Activated CD8-positive, alpha-beta T cell treated with anti-CD3 and anti-CD28 coated beads for 36 hours (primary cell): ENCODE results near the gene NIN. TPM values are rescaled to one million over a fixed set of nuclear protein-coding genes. Genes with fewer than 3 reads are reported as not detected.

Experiments used
- ATAC-seq: fragments of 200-7000 bp; cut with Tn5 transposase; one replicate; pipeline ENCODE4 v1.10.0; 2021; ENCODE audit warnings: mild to moderate bottlenecking, moderate library complexity
- CTCF ChIA-PET: fragments of 350-600 bp; sonication (Branson Sonifier 250); formaldehyde crosslinking; loops from one replicate; lab custom pipeline; 2021; ENCODE audit warnings: antibody characterized with exemption; lab: Charles Lee
- POLR2A ChIA-PET: fragments of 350-600 bp; sonication (Branson Sonifier 250); formaldehyde crosslinking; loops from one replicate; lab custom pipeline; 2021; ENCODE audit warnings: antibody characterized with exemption; lab: Charles Lee
- DNase-seq: peaks from one replicate; pipeline ENCODE4 v3.0.0-alpha.2; 2020
- H3K27ac Mint-ChIP-seq: one replicate; pipeline ENCODE4 v1.8.0; 2021; ENCODE audit warnings: mild to moderate bottlenecking, mixed read lengths
- H3K27me3 Mint-ChIP-seq: one replicate; pipeline ENCODE4 v1.8.0; 2021; ENCODE audit warnings: mixed read lengths
- H3K36me3 Mint-ChIP-seq: one replicate; pipeline ENCODE4 v1.8.0; 2021; ENCODE audit warnings: low read depth, mixed read lengths
- H3K4me1 Mint-ChIP-seq: one replicate; pipeline ENCODE4 v1.8.0; 2021; ENCODE audit warnings: low read depth, mixed read lengths
- H3K4me3 Mint-ChIP-seq: one replicate; pipeline ENCODE4 v1.8.0; 2021; ENCODE audit warnings: mild to moderate bottlenecking, moderate library complexity, mixed read lengths
- H3K9me3 Mint-ChIP-seq: one replicate; pipeline ENCODE4 v1.8.0; 2021; ENCODE audit warnings: mixed read lengths
- intact Hi-C: fragments of 100-400 bp; cut with micrococcal nuclease; formaldehyde crosslinking; loops from one replicate; pipeline ENCODE4 v1.10.0; 2022
- total RNA-seq, 2 experiments: library from RNA; stranded (reverse); gene quantifications; one replicate each; pipeline ENCODE4 v1.2.3, GENCODE V29; 2021
- TF ChIP-seq, protein P1 (sequence below): fragments of 200-600 bp; IDR thresholded peaks from one replicate; pipeline ENCODE4 v1.8.0; 2022; ENCODE audit warnings: antibody characterized with exemption, mild to moderate bottlenecking

NIN gene
- total RNA-seq, 2 experiments from 2014 or later, result 71.9 to 72.8 TPM

DNA sequence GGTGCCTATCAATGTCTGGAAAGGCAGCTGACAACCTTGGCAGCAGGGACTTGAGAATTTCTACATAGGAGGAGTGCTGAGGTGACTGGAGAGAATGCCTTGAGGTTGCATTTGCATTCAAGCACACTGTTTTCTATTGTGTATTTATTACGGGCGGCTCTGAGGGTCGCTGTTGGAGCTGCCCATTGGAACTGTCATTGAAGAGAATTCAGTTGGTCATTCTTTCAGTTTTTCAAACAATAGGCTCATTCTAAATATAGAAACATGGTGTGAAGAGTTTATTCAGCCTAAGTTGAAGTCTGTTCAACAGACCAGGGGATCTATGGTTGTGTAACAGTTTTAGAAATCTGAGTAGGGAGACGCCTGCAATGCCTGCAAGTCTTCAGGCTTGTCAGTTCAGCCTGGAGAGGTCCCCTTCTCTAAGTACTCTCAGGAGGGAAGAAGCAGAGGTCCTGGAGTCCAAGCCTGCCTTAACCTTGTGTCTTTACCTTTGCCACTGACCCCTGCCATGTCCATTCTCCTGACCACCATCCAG lies 31.1 kb upstream of the NIN start:
- H3K27me3 Mint-ChIP-seq, result peaks cover 7% of the 10 kb centered on the region
- no peaks in the 10 kb centered on the region for H3K36me3 Mint-ChIP-seq
- no peak overlapping the region for H3K27ac Mint-ChIP-seq
- no peak overlapping the region for H3K4me3 Mint-ChIP-seq
- ChIA-PET CTCF (interaction anchor here (1.5 to 9.9 kb wide), 7 partner anchors 8 to 319 kb away, joined by 4 to 160 read pairs (median 28); partner anchors contain the start of gene NIN), POLR2A (interaction anchor here (1.6 kb wide), 1 partner anchor 129 kb away, joined by 5 read pairs; no protein-coding TSS in a partner anchor)
- no peaks in the 10 kb centered on the region for H3K9me3 Mint-ChIP-seq
- DNase-seq (no peak), ATAC-seq (no peak)
- TF ChIP-seq, protein P1, sequence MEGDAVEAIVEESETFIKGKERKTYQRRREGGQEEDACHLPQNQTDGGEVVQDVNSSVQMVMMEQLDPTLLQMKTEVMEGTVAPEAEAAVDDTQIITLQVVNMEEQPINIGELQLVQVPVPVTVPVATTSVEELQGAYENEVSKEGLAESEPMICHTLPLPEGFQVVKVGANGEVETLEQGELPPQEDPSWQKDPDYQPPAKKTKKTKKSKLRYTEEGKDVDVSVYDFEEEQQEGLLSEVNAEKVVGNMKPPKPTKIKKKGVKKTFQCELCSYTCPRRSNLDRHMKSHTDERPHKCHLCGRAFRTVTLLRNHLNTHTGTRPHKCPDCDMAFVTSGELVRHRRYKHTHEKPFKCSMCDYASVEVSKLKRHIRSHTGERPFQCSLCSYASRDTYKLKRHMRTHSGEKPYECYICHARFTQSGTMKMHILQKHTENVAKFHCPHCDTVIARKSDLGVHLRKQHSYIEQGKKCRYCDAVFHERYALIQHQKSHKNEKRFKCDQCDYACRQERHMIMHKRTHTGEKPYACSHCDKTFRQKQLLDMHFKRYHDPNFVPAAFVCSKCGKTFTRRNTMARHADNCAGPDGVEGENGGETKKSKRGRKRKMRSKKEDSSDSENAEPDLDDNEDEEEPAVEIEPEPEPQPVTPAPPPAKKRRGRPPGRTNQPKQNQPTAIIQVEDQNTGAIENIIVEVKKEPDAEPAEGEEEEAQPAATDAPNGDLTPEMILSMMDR, result no peak
- intact Hi-C loops, result loop anchor here (5.0 to 10.0 kb wide), 2 partner anchors 75 to 267 kb away; no protein-coding TSS in a partner anchor
- peaks cover 10% of the 10 kb centered on the region for H3K4me1 Mint-ChIP-seq

DNA sequence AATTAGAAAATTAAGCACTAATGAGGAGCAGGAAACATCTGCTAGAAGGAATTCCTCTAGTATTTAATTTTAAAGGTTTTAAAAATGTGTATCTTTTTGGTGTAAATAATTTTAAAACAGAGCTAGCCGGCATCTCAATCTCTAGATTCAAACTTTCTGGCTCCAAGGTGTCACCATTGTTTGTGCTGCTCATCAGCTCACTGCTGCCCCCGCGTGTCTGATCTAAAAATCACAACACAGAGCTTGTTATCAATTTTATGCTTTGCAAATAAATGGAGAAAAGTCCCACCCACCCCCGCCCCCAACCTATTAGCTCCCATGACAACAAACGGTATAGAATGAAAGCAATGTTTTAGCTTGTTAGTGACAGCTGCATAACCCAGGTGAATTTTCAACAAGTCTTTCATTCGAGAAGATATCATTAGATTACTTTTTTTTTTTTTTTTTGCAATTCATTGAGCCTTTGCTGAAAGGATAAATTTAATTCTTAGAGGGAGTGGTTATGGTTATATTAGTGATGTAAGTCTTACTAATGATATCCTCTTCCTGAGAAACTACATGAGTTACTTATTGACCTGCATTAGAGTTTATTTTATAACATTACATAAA lies 29.6 kb upstream of the NIN start:
- intact Hi-C loops, result loop anchor here (5.0 to 10.0 kb wide), 2 partner anchors 73 to 266 kb away; no protein-coding TSS in a partner anchor
- Mint-ChIP-seq H3K27ac (peak overlapping the region; percentile 78), H3K36me3 (no peaks in the 10 kb centered on the region), H3K27me3 (no peaks in the 10 kb centered on the region), H3K4me3 (peak overlapping the region; percentile 79), H3K9me3 (no peaks in the 10 kb centered on the region), H3K4me1 (peaks cover 10% of the 10 kb centered on the region)
- POLR2A ChIA-PET, result interaction anchor here (0.5 to 3.0 kb wide), 11 partner anchors 13 to 1562 kb away, joined by 3 to 20 read pairs (median 4); partner anchors contain the start of gene NIN
- DNase-seq (peak; percentile 97), ATAC-seq (peak; percentile 79)
- CTCF ChIA-PET, result interaction anchor here (0.6 to 9.9 kb wide), 64 partner anchors 9 to 745 kb away, joined by 3 to 160 read pairs (median 4); partner anchors contain the start of genes ATL1, NIN, SAV1 and TRIM9
- TF ChIP-seq, protein P1, result peak; percentile 91

DNA sequence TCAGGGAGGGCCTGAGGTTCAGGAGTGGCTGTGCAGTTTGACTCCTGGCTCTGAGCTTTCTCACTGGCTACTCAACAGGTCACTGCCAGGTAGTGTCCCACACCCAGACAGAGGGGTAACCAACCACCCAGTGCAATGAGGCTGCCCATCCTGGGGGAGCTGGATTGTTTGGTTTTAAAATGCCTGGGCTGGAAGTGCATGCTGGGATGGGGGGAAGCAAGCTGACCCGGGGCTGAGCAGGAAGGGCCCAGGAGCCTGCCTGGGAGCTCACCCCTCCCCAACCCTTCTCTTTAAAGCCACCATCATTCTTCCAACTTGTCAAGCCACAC lies 28.3 kb upstream of the NIN start:
- no peak for ATAC-seq
- intact Hi-C loops, result no loop called here

DNA sequence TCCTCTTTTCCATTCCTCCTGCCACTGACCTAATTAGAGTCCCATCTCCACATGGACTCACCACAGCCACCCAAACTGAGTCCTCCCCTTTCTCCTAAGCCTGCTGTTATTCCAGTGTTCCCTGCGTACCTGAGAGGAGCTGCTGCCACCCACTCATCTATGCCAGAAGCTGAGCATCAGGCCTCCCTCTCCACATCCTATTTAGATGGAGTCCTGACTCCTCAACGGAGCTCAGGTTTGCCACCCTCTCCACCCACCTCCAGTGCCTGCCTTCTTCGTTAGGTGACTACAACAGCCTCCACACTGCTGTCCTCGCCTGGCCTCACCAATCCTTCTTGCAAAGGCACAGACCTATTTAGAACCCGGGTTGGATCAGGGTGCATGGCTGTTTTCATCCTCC lies 25.7 kb upstream of the NIN start:
- no peaks in the 10 kb centered on the region for H3K9me3 Mint-ChIP-seq
- ATAC-seq (no peak), DNase-seq (no peak)
- H3K4me1 Mint-ChIP-seq, result peaks cover 12% of the 10 kb centered on the region
- no peak overlapping the region for H3K4me3 Mint-ChIP-seq
- no peaks in the 10 kb centered on the region for H3K36me3 Mint-ChIP-seq
- no peaks in the 10 kb centered on the region for H3K27me3 Mint-ChIP-seq
- ChIA-PET CTCF (interaction anchor here (0.9 to 9.9 kb wide), 4 partner anchors 14 to 255 kb away, joined by 3 to 160 read pairs (median 4); no protein-coding TSS in a partner anchor), POLR2A (interaction anchor here (1.2 kb wide), 1 partner anchor 9 kb away, joined by 3 read pairs; no protein-coding TSS in a partner anchor)
- H3K27ac Mint-ChIP-seq, result no peak overlapping the region
- TF ChIP-seq, protein P1, result no peak
- intact Hi-C loops, result no loop called here

More for the DNA sequence above, 28.3 kb upstream of the NIN start:
- DNase-seq, result no peak
- TF ChIP-seq, protein P1, result no peak
- Mint-ChIP-seq H3K4me3 (peak overlapping the region; percentile 79), H3K4me1 (peaks cover 10% of the 10 kb centered on the region), H3K27ac (peak overlapping the region; percentile 43), H3K36me3 (no peaks in the 10 kb centered on the region), H3K27me3 (no peaks in the 10 kb centered on the region), H3K9me3 (no peaks in the 10 kb centered on the region)
- CTCF ChIA-PET, result interaction anchor here (0.7 to 9.9 kb wide), 22 partner anchors 8 to 319 kb away, joined by 3 to 160 read pairs (median 12); partner anchors contain the start of genes ATL1 and NIN
- POLR2A ChIA-PET, result interaction anchor here (0.9 to 3.0 kb wide), 6 partner anchors 12 to 111 kb away, joined by 3 to 20 read pairs (median 4); no protein-coding TSS in a partner anchor
